Smooth muscle cell of the umbilical artery (primary cell): ENCODE results near the gene PDE12. TPM values are rescaled to one million over a fixed set of nuclear protein-coding genes. Genes with fewer than 3 reads are reported as not detected.

Source experiments
- total RNA-seq: library from RNA; depleted of rRNA; stranded (reverse); fragments of >200 nt; gene quantifications from 2 replicates; pipeline ENCODE4 v1.2.3, GENCODE V29; 2014

PDE12 gene
- total RNA-seq = 16.6 and 29.8 TPM in 2 replicates

GRCh38 chr3:57555738-57556458, at the start of gene PDE12:
Gene PDE12, plus strand, starts transcription at chr3:57556274. Its CDS starts 106 bp downstream, at chr3:57556380.

GRCh38 chr3:57544181-57545125, 11.6 kb upstream of the PDE12 start, which contains the start of gene DNAH12:
Gene DNAH12, minus strand, starts transcription at chr3:57544344. Its CDS starts 1,474 bp downstream, at chr3:57542870.

GRCh38 chr3:57597127-57597923, 41.3 kb downstream of the PDE12 start, which contains the start of gene ARF4:
Gene ARF4, minus strand, starts transcription at chr3:57597344. Its CDS starts 204 bp downstream, at chr3:57597140.

Other genes starting within 250 kb of the PDE12 start
- 0.37 and 0.59 TPM in 2 replicates for gene DNAH12, start 11.9 kb upstream of the PDE12 start, total RNA-seq
- 347 and 367 TPM in 2 replicates for gene ARF4, start 41.1 kb downstream of the PDE12 start, total RNA-seq
- 11.9 and 14.9 TPM in 2 replicates for gene DENND6A, start 136.8 kb downstream of the PDE12 start, total RNA-seq
- 64.9 and 80.8 TPM in 2 replicates for gene SLMAP, start 200.0 kb downstream of the PDE12 start, total RNA-seq